IMR-90 (cell line): ENCODE measurements around the gene GRAMD4. TPM values are rescaled to one million over a fixed set of nuclear protein-coding genes. Genes with fewer than 3 reads are reported as not detected.

Experiments used
- ATAC-seq: fragments of 200-7000 bp; cut with Tn5 transposase; 2 replicates; pipeline ENCODE4 v1.9.1; 2020; ENCODE audit warnings: low read depth, mild to moderate bottlenecking, moderate library complexity
- BruUV-seq: library from RNA; stranded (reverse); fragments of 400-500 nt; replicated peaks from 2 replicates; lab custom pipeline; 2021; lab: Mats Ljungman, UMichigan
- CTCF ChIA-PET: fragments of 300-600 bp; formaldehyde crosslinking; extraction: SDS; loops from one replicate; lab custom pipeline; 2021; ENCODE audit warnings: antibody characterized with exemption; lab: Yijun Ruan, JAX
- POLR2A ChIA-PET: fragments of 300-600 bp; sonication (Branson Sonifier 250); formaldehyde crosslinking; loops from one replicate; lab custom pipeline; 2022; ENCODE audit warnings: antibody characterized with exemption; ENCODE audit not compliant: unreplicated experiment; lab: Charles Lee
- DNase-seq: peaks from one replicate; pipeline ENCODE4 v3.0.0; 2013
- H2AFZ ChIP-seq: replicated peaks from 2 replicates; pipeline ENCODE3; 2013; ENCODE audit warnings: low read length, mild to moderate bottlenecking; ENCODE audit not compliant: poor library complexity
- H2AK5ac ChIP-seq: 2 replicates; pipeline ENCODE4 v1.6.1; 2013; ENCODE audit warnings: low read depth, low read length, inconsistent platforms
- H2AK9ac ChIP-seq: replicated peaks from 2 replicates; pipeline ENCODE3; 2013; ENCODE audit warnings: mild to moderate bottlenecking, low read depth, low read length, moderate library complexity; ENCODE audit not compliant: poor library complexity
- H2BK120ac ChIP-seq: 2 replicates; pipeline ENCODE4 v1.6.1; 2013; ENCODE audit warnings: low read depth, low read length, inconsistent platforms
- H2BK15ac ChIP-seq: 3 replicates; pipeline ENCODE4 v1.6.1; 2013; ENCODE audit warnings: low read depth, low read length, inconsistent platforms
- H2BK20ac ChIP-seq: 2 replicates; pipeline ENCODE4 v1.6.1; 2013; ENCODE audit warnings: low read depth, mild to moderate bottlenecking, inconsistent platforms, low read length, moderate library complexity
- H2BK5ac ChIP-seq: 2 replicates; pipeline ENCODE4 v1.6.1; 2013; ENCODE audit warnings: mild to moderate bottlenecking, low read depth, low read length, inconsistent platforms; ENCODE audit not compliant: poor library complexity, severe bottlenecking
- H3K14ac ChIP-seq: replicated peaks from 2 replicates; pipeline ENCODE4 v1.6.1; 2013; ENCODE audit warnings: low read depth, low read length, inconsistent platforms
- H3K18ac ChIP-seq: 2 replicates; pipeline ENCODE4 v1.6.1; 2013; ENCODE audit warnings: low read depth, low read length, control low read depth
- H3K23ac ChIP-seq: 2 replicates; pipeline ENCODE4 v1.6.1; 2013; ENCODE audit warnings: low read depth, low read length, inconsistent platforms
- H3K27ac ChIP-seq: 2 replicates; pipeline ENCODE4 v1.5.1; 2013; ENCODE audit warnings: mild to moderate bottlenecking, control low read depth, low read length; ENCODE audit not compliant: insufficient read depth
- H3K27me3 ChIP-seq: 2 replicates; pipeline ENCODE4 v1.6.1; 2013; ENCODE audit warnings: low read length; ENCODE audit not compliant: control insufficient read depth, insufficient read depth
- H3K36me3 ChIP-seq: 2 replicates; pipeline ENCODE4 v1.6.1; 2013; ENCODE audit warnings: low read length, mixed read lengths; ENCODE audit not compliant: control insufficient read depth, insufficient read depth
- H3K4ac ChIP-seq: 2 replicates; pipeline ENCODE4 v1.6.1; 2013; ENCODE audit warnings: low read depth, low read length, inconsistent platforms
- H3K4me1 ChIP-seq: 2 replicates; pipeline ENCODE4 v1.6.1; 2013; ENCODE audit warnings: low read length, mixed read lengths; ENCODE audit not compliant: control insufficient read depth, insufficient read depth
- H3K4me2 ChIP-seq: 2 replicates; pipeline ENCODE4 v1.6.1; 2013; ENCODE audit warnings: low read depth, mild to moderate bottlenecking, control low read depth, low read length, moderate library complexity
- H3K4me3 ChIP-seq: 2 replicates; pipeline ENCODE4 v1.5.1; 2013; ENCODE audit warnings: low read depth, mild to moderate bottlenecking, control low read depth, low read length, moderate library complexity; ENCODE audit not compliant: insufficient read depth
- H3K56ac ChIP-seq: 2 replicates; pipeline ENCODE4 v1.6.1; 2013; ENCODE audit warnings: low read length, inconsistent platforms; ENCODE audit not compliant: insufficient read depth; ENCODE audit errors: extremely low read depth
- H3K79me1 ChIP-seq, 2 experiments: 2 replicates each; pipeline ENCODE4 v1.6.1; 2013; ENCODE audit warnings: low read length in 2 of 2, inconsistent platforms in 1 of 2, low read depth in 1 of 2
- H3K9ac ChIP-seq: 2 replicates; pipeline ENCODE4 v1.6.1; 2013; ENCODE audit warnings: low read depth, low read length, control low read depth
- H3K9me1 ChIP-seq: 2 replicates; pipeline ENCODE4 v1.6.1; 2013; ENCODE audit warnings: low read length, inconsistent platforms; ENCODE audit not compliant: insufficient read depth
- H3K9me3 ChIP-seq: 2 replicates; pipeline ENCODE4 v1.6.1; 2013; ENCODE audit warnings: low read length; ENCODE audit not compliant: control insufficient read depth, insufficient read depth
- H4K20me1 ChIP-seq: 2 replicates; pipeline ENCODE4 v1.6.1; 2013; ENCODE audit warnings: low read length, inconsistent platforms; ENCODE audit not compliant: insufficient read depth
- H4K5ac ChIP-seq: 2 replicates; pipeline ENCODE4 v1.6.1; 2013; ENCODE audit warnings: mild to moderate bottlenecking, low read depth, low read length, control low read depth
- H4K8ac ChIP-seq, 2 experiments: 2 replicates each; pipeline ENCODE4 v1.6.1; 2013; ENCODE audit warnings: low read depth in 2 of 2, low read length in 2 of 2, control low read depth in 1 of 2, inconsistent platforms in 1 of 2
- H4K91ac ChIP-seq: 2 replicates; pipeline ENCODE4 v1.6.1; 2013; ENCODE audit warnings: low read depth, low read length, inconsistent platforms; ENCODE audit not compliant: insufficient read depth
- BHLHE40 ChIP-seq: fragments of 150-350 bp; IDR thresholded peaks from 2 replicates; pipeline ENCODE4 v1.6.1; 2016; ENCODE audit warnings: mild to moderate bottlenecking, low read depth, low read length
- CHD1 ChIP-seq: IDR thresholded peaks from 2 replicates; pipeline ENCODE4 v1.6.1; 2012; ENCODE audit warnings: low read depth, low read length, improper control_type of control experiment
- CTCF ChIP-seq: conservative IDR thresholded peaks from 2 replicates; pipeline ENCODE4 v1.5.1; 2012; ENCODE audit warnings: mild to moderate bottlenecking, low read depth, low read length, improper control_type of control experiment
- ELK1 ChIP-seq: fragments of 150-350 bp; IDR thresholded peaks from 2 replicates; pipeline ENCODE4 v1.6.1; 2016; ENCODE audit warnings: low read depth, mild to moderate bottlenecking, low read length, moderate library complexity, borderline replicate concordance
- FOS ChIP-seq: fragments of 150-350 bp; IDR thresholded peaks from 2 replicates; pipeline ENCODE4 v1.6.1; 2016; ENCODE audit warnings: low read depth, low read length
- MAFK ChIP-seq: IDR thresholded peaks from 2 replicates; pipeline ENCODE4 v1.6.1; 2012; ENCODE audit warnings: low read depth, low read length, improper control_type of control experiment
- MAZ ChIP-seq: IDR thresholded peaks from 2 replicates; pipeline ENCODE4 v1.6.1; 2012; ENCODE audit warnings: low read depth, mild to moderate bottlenecking, low read length, improper control_type of control experiment, moderate library complexity, borderline replicate concordance
- MXI1 ChIP-seq: IDR thresholded peaks from 2 replicates; pipeline ENCODE4 v1.6.1; 2012; ENCODE audit warnings: low read depth, mild to moderate bottlenecking, low read length, moderate library complexity, borderline replicate concordance
- NFE2L2 ChIP-seq: fragments of 150-350 bp; IDR thresholded peaks from 2 replicates; pipeline ENCODE4 v1.6.1; 2016; ENCODE audit warnings: low read depth, mild to moderate bottlenecking, low read length
- POLR2A ChIP-seq: IDR thresholded peaks from 2 replicates; pipeline ENCODE4 v1.6.1; 2012; ENCODE audit warnings: mild to moderate bottlenecking, low read depth, low read length
- RAD21 ChIP-seq: IDR thresholded peaks from 2 replicates; pipeline ENCODE4 v1.6.1; 2012; ENCODE audit warnings: low read length, improper control_type of control experiment
- RFX5 ChIP-seq: IDR thresholded peaks from 2 replicates; pipeline ENCODE4 v1.8.0; 2012; ENCODE audit warnings: low read depth, mild to moderate bottlenecking, low read length, moderate library complexity
- SMC3 ChIP-seq: fragments of 150-350 bp; IDR thresholded peaks from 2 replicates; pipeline ENCODE4 v1.6.1; 2016; ENCODE audit warnings: low read depth, mild to moderate bottlenecking, antibody characterized with exemption, low read length, moderate library complexity
- WGBS, 2 experiments: methylation state at CpG; one replicate each; pipeline versions ENCODE4 v1.1.5 to v1.1.7; 2013; ENCODE audit warnings: missing lambda C conversion rate in 2 of 2; ENCODE audit not compliant: insufficient read length in 1 of 2; ENCODE audit errors: extremely low coverage in 2 of 2; 5-methylcytosine and 5-hydroxymethylcytosine counted together
- dilution Hi-C: fragments of 300-500 bp; cut with HindIII; formaldehyde crosslinking; loops from one replicate; pipeline ENCODE4 v1.14.3; 2018; ENCODE audit warnings: low sequenced_read_pairs; ENCODE audit not compliant: unreplicated experiment
- in situ Hi-C: fragments of 300-500 bp; cut with MboI; formaldehyde crosslinking; loops from 3 replicates; pipeline ENCODE4 v1.14.3; 2019; ENCODE audit warnings: low sequenced_read_pairs, inconsistent platforms, mixed read lengths
- intact Hi-C: fragments of 100-400 bp; cut with micrococcal nuclease; formaldehyde crosslinking; loops from 2 replicates; pipeline ENCODE4 v1.10.0; 2022
- polyA plus RNA-seq, 3 experiments: library from polyadenylated mRNA; depleted of rRNA; stranded (reverse); fragments of >200 nt; gene quantifications; 2 replicates each; pipeline ENCODE4 v1.2.3, GENCODE V29; 2012; ENCODE audit warnings: low replicate concordance in 1 of 3
- total RNA-seq: library from RNA; depleted of rRNA; stranded (reverse); fragments of >200 nt; gene quantifications from 2 replicates; pipeline ENCODE4 v1.2.3, GENCODE V29; 2012

Gene GRAMD4
- total and polyA plus RNA-seq, 2 of the 4 experiments (the other 2 are of a cell fraction): 2.7 to 5.8 TPM

- no peak for TF ChIP-seq RFX5
These were observed 47.0 kb upstream of the GRAMD4 start (continued) for GRCh38 chr22:46572911-46573780.

GRCh38 chr22:46573781-46574437 lies 46.3 kb upstream of the GRAMD4 start:
- no peak for DNase-seq
- no peak overlapping the region for H2BK15ac ChIP-seq
- H2AK9ac ChIP-seq: no peak overlapping the region
- no peak overlapping the region for H3K4ac ChIP-seq
- ChIA-PET POLR2A (no interaction called here), CTCF (no interaction called here)
- no peak overlapping the region for H3K18ac ChIP-seq
- peaks cover 11% of the 10 kb centered on the region; the same call in 1 of the 2 replicates for H3K27me3 ChIP-seq
- H2AK5ac ChIP-seq: no peak overlapping the region
- no peaks in the 10 kb centered on the region for H3K9me1 ChIP-seq
- H3K4me3 ChIP-seq: no peak overlapping the region
- no peak overlapping the region for H2BK5ac ChIP-seq
- no TSS peak for BruUV-seq
- no peak overlapping the region for H3K27ac ChIP-seq
- ATAC-seq: no peak
- no peak overlapping the region for H2BK20ac ChIP-seq
- H4K91ac ChIP-seq: no peak overlapping the region
- H4K20me1 ChIP-seq: no peaks in the 10 kb centered on the region
- in situ Hi-C loops (no loop called here), intact Hi-C loops (no loop called here), dilution Hi-C loops (no loop called here)
- H3K23ac ChIP-seq: no peak overlapping the region
- no peak overlapping the region for H3K56ac ChIP-seq
- H4K5ac ChIP-seq: no peak overlapping the region
- 70% methylated on average over 6 of the region's 18 CpGs; no CpG with 5 or more reads in 1 of the 2 experiments for WGBS, 2 experiments
- H3K9ac ChIP-seq: no peak overlapping the region
- H2AFZ ChIP-seq: no peak overlapping the region
- no peak overlapping the region for H3K4me2 ChIP-seq
- peaks cover 12% of the 10 kb centered on the region for H3K4me1 ChIP-seq
- peaks cover 9 to 12% of the 10 kb centered on the region in 2 experiments; a peak in 2 of 4 replicates for H3K79me1 ChIP-seq
- peaks cover 17% of the 10 kb centered on the region for H3K9me3 ChIP-seq
- H3K14ac ChIP-seq: no peak overlapping the region
- H2BK120ac ChIP-seq: no peak overlapping the region
- H4K8ac ChIP-seq: no peak overlapping the region
- H3K36me3 ChIP-seq: no peaks in the 10 kb centered on the region
- TF ChIP-seq ELK1 (no peak), MXI1 (no peak), RFX5 (no peak), MAZ (no peak), NFE2L2 (no peak), FOS (no peak), CHD1 (no peak), POLR2A (no peak), CTCF (no peak), SMC3 (no peak), RAD21 (no peak), MAFK (no peak), BHLHE40 (no peak)
